ENCODE measurements around the gene PPP4R1.

PPP4R1 gene

GRCh38 chr18:9534844-9535243, 79.5 kb downstream of the PPP4R1 start:
- H3K9me3 ChIP-seq, result no peaks in the 10 kb centered on the region
- H3K27ac ChIP-seq, result peak overlapping the region; percentile 71 to 75
- no peaks in the 10 kb centered on the region for H3K27me3 ChIP-seq
- intact Hi-C loops (cut with DNase I; ENCODE audit: low total_unique reads), result no loop called here
- peaks cover 0 to 21% (median 9%) of the 10 kb centered on the region in 4 donors for H3K4me1 ChIP-seq
- H3K4me3 ChIP-seq, result peak overlapping the region in 1 of 2 donors; percentile 42
- no peak for TF ChIP-seq CTCF (IDR thresholded peaks at IDR 0.05)
- H3K36me3 ChIP-seq, result peaks cover 18 to 87% (median 72%) of the 10 kb centered on the region in 3 donors
- no peak for DNase-seq

GRCh38 chr18:9531791-9532410, 82.5 kb downstream of the PPP4R1 start:
- no peak for TF ChIP-seq CTCF (IDR thresholded peaks at IDR 0.05)
- Histone ChIP-seq H3K4me1 (peaks cover 0 to 21% (median 9%) of the 10 kb centered on the region in 4 donors), H3K27me3 (no peaks in the 10 kb centered on the region), H3K4me3 (no peak overlapping the region), H3K36me3 (peaks cover 18 to 78% (median 57%) of the 10 kb centered on the region in 3 donors), H3K9me3 (no peaks in the 10 kb centered on the region), H3K27ac (no peak overlapping the region)
- no peak for DNase-seq
- intact Hi-C loops (cut with DNase I; ENCODE audit: low total_unique reads), result no loop called here

DNA sequence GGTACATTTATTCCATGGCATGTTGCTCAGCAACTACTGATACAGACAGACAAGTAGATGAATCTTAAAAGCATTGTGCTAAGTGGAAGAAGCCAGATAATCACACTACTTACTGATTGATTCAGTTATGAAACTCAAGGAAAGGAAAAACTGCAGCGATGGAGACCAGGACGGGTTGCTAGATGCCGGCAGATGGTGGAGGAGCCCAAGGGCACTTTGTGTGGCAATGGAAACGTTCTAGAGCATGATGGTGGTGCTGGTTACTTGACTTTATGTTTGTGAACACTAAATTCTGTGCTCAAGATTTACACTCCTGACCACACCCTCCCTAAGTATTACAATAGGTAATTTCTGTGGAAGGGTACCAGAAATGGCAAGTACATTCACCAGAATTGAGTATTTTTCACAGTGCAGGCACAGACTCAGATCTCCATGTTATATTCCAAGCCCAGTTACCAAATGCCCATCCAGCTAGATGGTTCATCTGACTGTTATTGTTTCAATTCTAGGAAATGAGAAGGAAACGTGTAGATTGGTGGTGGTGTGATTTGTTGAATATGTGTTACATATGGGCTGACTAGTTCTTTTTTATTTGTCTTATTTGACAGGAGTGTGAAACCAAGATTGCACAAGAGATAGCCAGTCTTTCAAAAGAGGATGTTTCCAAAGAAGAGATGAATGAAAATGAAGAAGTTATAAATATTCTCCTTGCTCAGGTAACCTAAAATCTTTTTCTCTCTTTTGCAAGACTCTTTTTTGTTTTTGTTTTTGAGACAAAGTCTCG, 83.9 kb downstream of the PPP4R1 start:
- Histone ChIP-seq H3K27me3 (no peaks in the 10 kb centered on the region), H3K27ac (no peak overlapping the region), H3K4me3 (no peak overlapping the region), H3K36me3 (peaks cover 17 to 77% (median 60%) of the 10 kb centered on the region in 3 donors), H3K4me1 (peaks cover 0 to 9% (median 6%) of the 10 kb centered on the region in 4 donors), H3K9me3 (no peaks in the 10 kb centered on the region)
- intact Hi-C loops (cut with DNase I; ENCODE audit: low total_unique reads), result no loop called here
- no peak for TF ChIP-seq CTCF (IDR thresholded peaks at IDR 0.05)
- DNase-seq, result no peak

DNA sequence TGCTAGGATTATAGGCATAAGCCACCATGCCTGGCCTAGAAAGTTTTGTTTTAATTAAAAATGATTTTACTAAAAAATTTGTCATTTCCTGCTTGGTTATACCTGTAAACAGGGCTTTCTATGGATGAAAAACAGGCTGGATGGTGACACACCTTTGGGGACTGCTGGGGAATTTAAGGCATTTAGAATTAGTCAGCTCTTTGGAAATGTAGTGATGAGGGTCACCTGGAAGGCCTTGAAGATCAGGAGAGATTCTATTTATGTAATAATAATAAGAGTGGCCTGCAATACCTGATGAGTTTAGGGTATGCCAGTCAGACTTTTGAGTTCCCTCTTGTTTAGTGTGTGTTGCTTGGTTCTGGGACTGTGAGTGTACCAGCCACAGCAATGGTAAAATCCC, 87.9 kb downstream of the PPP4R1 start:
- TF ChIP-seq CTCF (IDR thresholded peaks at IDR 0.05), result no peak
- Histone ChIP-seq H3K4me1 (no peaks in the 10 kb centered on the region), H3K9me3 (no peaks in the 10 kb centered on the region), H3K4me3 (no peak overlapping the region), H3K27me3 (no peaks in the 10 kb centered on the region), H3K27ac (no peak overlapping the region), H3K36me3 (peaks cover 28 to 77% (median 52%) of the 10 kb centered on the region in 3 donors)
- DNase-seq, result no peak
- intact Hi-C loops (cut with DNase I; ENCODE audit: low total_unique reads), result no loop called here

GRCh38 chr18:9522952-9523351, 91.4 kb downstream of the PPP4R1 start:
- Histone ChIP-seq H3K9me3 (no peaks in the 10 kb centered on the region), H3K4me3 (no peak overlapping the region), H3K27me3 (no peaks in the 10 kb centered on the region), H3K4me1 (peaks cover 0 to 15% (median 6%) of the 10 kb centered on the region in 4 donors), H3K36me3 (peaks cover 28 to 55% (median 39%) of the 10 kb centered on the region in 3 donors), H3K27ac (no peak overlapping the region)
- TF ChIP-seq CTCF (IDR thresholded peaks at IDR 0.05), result no peak
- no peak for DNase-seq
- intact Hi-C loops (cut with DNase I; ENCODE audit: low total_unique reads), result no loop called here

Data from tibial artery (tissue), 4 donors.